NCI-H524 treated with DMSO at 0.1 percent for 48 hours (cell line): ENCODE data around the gene OGN.
"Not testable (repeated sequence)": the region's sequence is repeated elsewhere in the genome, so short reads cannot be mapped to it uniquely, and the experiment has no call there.

Source experiments
- DNase-seq: peaks from one replicate; lab custom pipeline; 2025; lab: John Stamatoyannopoulos, UW

OGN gene

GRCh38 chr9:92404042-92404836 is at the start of gene OGN:
Gene OGN, minus strand, starts transcription at chr9:92404578. Its CDS starts 1,171 bp downstream, at chr9:92403407.
- no peak for DNase-seq

DNA sequence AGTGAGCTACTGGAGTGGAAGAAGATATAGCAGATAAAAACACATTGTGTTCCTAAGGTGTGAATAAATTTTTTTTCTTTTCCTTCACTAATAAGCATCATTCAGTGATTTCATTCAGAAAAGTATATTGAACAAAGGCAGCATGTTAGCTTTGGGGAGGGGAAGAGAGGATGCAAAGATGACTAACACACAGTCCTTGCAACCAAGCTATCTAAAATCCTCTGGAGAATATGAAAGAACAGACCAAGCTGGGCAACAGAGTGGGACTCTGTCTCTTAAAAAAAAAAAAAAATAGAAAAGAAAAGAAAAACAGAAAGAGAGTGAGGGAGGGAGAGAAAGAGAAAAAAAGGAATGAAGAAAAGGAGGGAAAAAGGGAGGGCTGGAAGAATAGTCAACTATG is 42.2 kb upstream of the OGN start:
- no peak for DNase-seq

DNA sequence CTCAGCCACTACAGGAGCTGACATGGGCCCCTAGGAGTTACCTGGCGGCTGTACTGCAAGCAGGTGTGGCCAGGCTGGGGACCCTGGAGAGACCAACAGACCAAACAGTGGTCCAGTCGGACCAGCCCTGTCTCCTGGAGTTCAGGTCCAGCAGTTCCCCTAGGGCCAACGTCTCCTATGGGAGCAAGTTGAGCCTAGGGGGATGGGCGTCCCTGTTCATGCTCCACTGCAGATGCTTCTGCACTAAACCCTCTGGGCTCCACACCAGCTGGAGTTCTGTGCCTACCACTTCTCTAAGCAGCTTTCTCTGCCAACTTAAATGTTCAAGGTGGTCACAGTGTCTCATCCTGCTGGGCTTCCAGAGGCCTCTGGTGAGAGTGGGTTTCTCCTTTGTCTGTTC is 40.5 kb upstream of the OGN start:
- DNase-seq, result no peak

DNA sequence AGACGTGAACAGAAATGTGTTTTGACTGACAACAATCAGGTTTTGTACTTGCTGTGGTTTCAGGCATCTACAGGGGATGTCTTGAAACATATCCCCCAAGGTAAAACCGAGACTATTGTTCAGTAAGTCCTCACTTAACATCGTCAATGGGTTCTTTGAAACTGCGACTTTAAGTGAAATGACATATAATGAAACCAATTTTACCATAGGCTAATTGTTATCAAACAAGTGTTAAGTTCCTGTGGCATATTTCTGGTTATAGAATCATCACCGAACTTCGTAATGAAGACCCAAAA is 36.3 kb upstream of the OGN start:
- DNase-seq, result no peak

DNA sequence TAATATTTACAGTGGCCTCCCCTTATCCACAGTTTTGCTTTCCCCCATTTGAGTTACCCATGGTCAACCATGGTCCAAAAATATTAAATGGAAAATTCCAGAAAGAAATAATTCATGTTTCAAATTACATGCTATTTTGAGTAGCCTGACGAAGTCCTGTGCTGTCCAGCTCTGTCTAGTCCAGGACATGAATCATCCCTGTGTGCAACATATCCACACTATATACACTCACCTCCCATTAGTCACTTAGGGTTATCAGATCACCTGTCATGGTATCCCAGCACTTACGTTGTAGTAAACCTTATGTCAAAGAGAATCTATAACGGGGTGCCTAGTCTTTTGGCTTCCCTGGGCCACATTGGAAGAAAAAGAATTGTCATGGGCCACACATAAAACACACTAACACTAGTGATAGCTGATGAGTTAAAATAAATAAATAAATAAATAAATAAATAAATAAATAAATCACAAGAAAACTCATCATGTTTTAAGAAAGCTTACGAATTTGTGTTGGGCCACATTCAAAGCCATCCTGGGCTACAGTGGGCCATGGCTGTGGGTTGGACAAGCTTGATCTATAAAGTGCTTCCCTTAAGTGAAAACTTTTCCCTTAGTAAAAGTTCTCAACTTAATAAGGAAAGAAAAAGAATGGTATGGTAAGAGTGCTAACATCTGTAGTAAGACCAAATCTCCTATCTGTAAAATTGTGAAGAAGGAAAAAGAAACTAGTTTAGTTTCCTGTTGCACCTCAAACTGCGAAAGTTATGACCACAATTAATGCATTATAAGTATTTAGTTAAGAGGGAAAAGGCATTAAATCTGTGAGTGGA is 35.8 kb upstream of the OGN start:
- DNase-seq, result no peak

- no peak for DNase-seq
Measured at GRCh38 chr9:92438900-92439526, 34.6 kb upstream of the OGN start.

GRCh38 chr9:92435263-92435662 is 30.9 kb upstream of the OGN start:
- DNase-seq, result no peak

DNA sequence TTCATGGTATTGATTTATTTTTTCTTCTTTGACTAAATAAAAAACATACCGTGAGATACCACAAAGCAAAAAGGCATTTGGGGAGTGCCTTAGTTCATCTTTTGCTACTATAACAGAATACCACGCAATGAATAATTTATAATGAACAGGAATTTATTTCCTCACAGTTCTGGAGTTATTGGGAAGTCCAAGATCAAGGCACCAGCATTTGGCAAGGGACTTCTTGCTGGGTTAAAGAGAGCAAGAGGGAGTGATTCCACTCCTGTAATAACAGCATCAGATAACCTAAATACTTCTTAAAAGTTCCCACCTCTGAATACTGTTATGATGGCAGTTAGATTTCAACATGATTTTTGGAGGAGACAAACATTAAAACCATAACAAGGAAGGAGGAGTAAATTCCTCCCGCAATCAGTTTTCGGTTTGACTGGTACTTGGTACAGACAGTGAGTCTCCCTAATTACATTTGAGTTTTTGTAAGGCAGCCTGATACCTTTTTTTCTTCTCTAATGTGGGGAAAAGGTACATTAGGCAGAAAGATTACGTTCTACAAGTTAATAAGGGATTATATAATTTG is 28.7 kb upstream of the OGN start:
- no peak for DNase-seq

GRCh38 chr9:92432350-92432749 is 28.0 kb upstream of the OGN start:
- DNase-seq, result peak; percentile 57

- DNase-seq, result peak; percentile 91
Measured at GRCh38 chr9:92429836-92430235, 25.5 kb upstream of the OGN start.

DNA sequence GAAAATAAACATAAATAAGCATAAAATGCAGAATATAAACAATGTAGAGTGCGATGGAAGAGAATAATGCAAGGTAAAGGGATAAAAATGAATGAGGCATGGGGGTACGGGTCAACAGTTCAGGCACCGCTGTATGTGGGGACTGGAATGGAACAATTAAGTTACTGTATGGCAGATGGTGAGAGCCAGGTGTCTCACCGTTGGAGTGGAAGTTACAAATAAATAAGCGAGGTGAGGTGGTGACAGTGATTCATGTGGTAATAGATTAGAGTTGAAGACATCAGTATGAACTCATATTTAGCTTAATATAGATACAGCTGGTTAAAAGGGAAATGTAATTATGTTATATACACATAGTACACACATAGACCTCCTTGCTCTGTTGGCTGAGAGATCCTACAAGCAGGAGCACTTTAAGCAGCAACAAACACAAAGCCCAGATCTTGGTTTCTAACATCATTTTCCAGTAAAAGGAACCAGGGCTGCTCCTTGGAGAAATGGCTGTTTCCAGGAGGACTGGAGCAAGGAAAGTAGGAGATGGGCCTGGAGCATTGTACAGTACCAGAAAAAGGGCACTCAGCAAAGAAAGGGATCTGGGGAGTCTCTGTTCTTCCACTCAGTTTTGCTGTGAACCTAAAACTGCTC is 22.2 kb upstream of the OGN start:
- DNase-seq, result peak; percentile 95

GRCh38 chr9:92425474-92425873 is 21.1 kb upstream of the OGN start:
- DNase-seq, result no peak

- no peak for DNase-seq
Measured at GRCh38 chr9:92424340-92424739, 20.0 kb upstream of the OGN start, which contains the start of gene OMD. Gene OMD, minus strand, starts transcription at chr9:92424471. Its CDS starts 6,913 bp downstream, at chr9:92417558.

DNA sequence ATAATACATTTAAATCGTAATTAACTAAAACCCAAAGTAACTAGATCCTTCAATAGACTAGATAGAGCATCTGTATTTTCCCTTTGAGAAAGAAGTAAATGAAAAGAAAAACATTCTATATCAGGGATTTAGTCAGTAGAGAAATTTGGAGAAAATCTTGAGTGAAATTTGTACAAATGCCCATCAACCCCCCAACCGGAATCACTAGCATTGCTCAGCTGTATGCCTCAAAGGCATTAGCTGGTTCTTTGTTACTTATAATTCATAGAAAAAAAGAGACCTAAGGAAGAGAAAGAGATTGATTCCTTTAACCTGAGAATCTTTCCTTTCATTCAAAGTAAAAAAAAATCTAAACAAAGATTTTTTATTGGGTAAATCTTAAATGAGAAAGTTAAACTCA is 19.2 kb upstream of the OGN start:
- no peak for DNase-seq

DNA sequence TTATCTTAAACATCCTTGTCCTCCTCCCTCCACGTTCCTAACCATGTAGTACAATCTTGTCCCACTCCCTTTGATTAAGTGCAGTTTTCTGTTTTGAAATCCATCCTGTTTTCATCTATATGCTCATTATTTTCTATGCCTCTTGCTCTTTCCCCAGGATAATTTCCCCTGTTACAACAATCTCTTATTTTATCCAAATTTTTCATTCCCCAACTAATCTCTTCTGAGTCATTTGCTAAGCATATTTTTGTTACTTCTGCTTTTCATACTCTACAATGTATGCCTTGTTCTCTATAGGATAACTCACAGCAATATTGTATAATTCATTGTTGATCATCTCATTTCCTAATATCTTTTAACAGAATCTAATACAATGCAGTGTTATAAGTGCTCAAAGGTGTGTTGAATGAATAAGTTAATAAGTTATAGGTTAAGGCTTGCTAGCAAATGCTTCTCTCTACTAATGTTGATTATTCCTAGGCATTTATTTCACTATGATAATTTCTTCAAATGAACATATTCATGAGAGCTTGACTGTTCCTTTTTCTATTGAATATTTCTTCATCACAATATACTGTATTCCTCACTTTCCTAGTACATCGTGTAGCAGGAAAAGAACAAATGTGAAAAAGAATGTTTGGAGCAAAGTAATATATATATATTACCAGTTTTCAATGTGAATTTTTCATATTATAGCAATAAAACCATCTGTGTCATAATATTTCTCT is 18.4 kb upstream of the OGN start:
- DNase-seq, result no peak

DNA sequence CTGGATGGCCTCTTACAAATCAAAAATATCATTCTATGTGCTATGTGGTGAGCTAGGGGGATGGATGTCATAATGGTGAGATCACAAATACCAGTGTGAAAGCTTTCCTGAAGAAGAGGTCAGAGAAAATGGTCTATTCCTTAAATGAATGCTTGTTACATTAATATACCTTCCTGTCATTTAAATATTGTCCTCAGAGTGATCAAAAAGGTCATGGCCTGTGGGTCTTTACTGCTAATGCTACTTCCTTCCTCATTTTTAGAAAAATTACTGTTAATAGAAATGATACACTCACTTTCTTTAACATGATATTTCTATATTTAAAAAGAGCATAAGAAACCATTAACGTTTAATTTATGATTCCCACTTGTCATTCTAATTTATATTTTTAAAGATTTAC is 10.2 kb upstream of the OGN start:
- DNase-seq, result no peak

DNA sequence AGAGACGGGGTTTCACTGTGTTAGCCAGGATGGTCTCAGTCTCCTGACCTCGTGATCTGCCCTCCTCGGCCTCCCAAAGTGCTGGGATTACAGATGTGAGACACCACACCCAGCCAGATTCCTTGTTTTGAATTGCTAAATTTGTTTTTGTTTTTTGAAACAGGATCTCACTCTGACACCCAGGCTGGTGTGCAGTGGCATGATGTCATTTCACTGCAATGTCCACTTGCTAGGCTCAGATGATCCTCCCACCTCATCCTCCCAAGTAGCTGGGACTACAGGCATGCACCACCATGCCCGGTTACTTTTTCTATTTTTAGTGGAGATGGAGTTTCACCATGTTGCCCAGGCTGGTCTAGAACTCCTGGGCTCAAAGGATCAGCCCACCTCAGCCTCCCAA is 6.8 kb upstream of the OGN start:
- DNase-seq, result not testable (repeated sequence)

DNA sequence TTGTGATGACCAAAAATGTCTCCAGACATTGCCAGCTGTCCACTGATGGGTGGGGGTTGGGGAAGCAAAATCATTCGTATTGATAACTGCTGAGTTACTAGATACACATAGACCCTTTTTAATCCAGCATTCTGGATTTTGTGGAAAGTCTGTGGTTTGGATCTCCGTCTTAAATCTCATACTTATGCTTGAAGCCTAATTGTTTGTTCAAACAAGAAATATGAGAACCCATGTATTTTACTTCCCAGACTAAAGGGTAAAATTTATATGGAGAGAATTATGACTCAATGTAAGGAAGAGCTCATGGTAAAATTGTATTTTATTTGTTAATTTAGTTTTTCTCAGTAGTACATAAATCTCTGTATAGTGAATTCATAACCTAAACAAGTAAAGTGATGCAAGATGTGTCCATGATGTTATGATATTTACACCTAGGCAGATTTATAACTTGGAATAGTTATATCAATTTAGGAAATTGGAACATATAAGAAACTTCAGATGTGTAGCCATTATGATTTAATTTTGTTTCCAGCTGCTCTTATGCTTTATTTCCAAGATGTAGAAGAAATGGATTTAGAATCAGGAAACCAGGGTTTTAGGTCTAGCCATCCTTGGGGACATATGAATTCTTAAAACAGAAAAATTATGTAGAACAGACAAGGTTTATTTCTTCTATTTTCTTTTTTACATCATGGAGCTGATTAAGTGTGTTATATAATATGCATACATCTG is 4.5 kb upstream of the OGN start:
- no peak for DNase-seq

GRCh38 chr9:92407818-92408217 is 3.4 kb upstream of the OGN start:
- DNase-seq, result no peak

DNA sequence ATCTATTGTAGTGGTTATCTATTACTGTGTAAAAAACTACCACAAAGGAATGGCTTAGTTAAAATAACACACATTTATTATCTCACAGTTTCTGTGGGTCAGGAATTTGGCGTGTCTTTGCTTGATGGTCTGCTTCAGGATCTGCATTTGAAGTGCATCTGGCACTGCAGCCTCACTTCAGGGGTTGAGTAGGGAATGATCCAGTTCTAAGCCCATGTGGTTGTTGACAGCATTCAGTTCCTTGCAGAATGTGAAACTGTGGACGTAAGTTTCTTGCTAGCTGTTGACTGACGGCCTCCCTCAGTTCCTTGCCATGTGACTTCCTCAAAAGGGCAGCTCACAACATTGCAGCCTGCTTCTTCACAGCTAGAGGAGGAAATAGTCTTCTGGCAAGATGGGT is 2.1 kb upstream of the OGN start:
- no peak for DNase-seq

- DNase-seq, result no peak
Measured at GRCh38 chr9:92405818-92406217, 1.4 kb upstream of the OGN start.
